HepG2 (cell line): ENCODE measurements around the gene HYAL2. TPM values are rescaled to one million over a fixed set of nuclear protein-coding genes. Genes with fewer than 3 reads are reported as not detected.
A peak's percentile ranks its signal among the peaks of the same experiment; 100 is the strongest.

ENCODE experiments used
- DPF2 ChIP-seq: sonication (generic); formaldehyde crosslinking; IDR thresholded peaks from 2 replicates; pipeline ENCODE4 v1.4.0; 2020; ENCODE audit warnings: mild to moderate bottlenecking, low read depth, missing genetic modification reagents, borderline replicate concordance
- EEA1 ChIP-seq: sonication (generic); formaldehyde crosslinking; IDR thresholded peaks from 2 replicates; pipeline ENCODE4 v1.5.1; 2020; ENCODE audit warnings: mild to moderate bottlenecking, missing genetic modification reagents, borderline replicate concordance
- HCFC1 ChIP-seq: fragments of 150-350 bp; IDR thresholded peaks from 2 replicates; pipeline ENCODE4 v1.6.1; 2014; ENCODE audit warnings: low read depth, low read length
- HDAC2 ChIP-seq: sonication (generic); formaldehyde crosslinking; IDR thresholded peaks from 2 replicates; pipeline ENCODE4 v1.4.0; 2020; ENCODE audit warnings: missing genetic modification reagents
- HNF4G ChIP-seq, 2 experiments: sonication (generic) in 1 of 2; formaldehyde crosslinking in 1 of 2; IDR thresholded peaks; 2 replicates each; pipeline versions ENCODE4 v1.4.0 to v1.6.1; 2011 to 2020; ENCODE audit warnings: borderline replicate concordance in 2 of 2, low read depth in 2 of 2, mild to moderate bottlenecking in 2 of 2, low read length in 1 of 2, missing genetic modification reagents in 1 of 2, moderate library complexity in 1 of 2
- KAT2B ChIP-seq: fragments of 150-350 bp; IDR thresholded peaks from 2 replicates; pipeline ENCODE4 v1.6.1; 2014; ENCODE audit warnings: low read depth, low read length, borderline replicate concordance
- MAFF ChIP-seq: IDR thresholded peaks from 2 replicates; pipeline ENCODE4 v1.6.1; 2011; ENCODE audit warnings: low read depth, low read length, improper control_type of control experiment
- MIXL1 ChIP-seq: IDR thresholded peaks from 2 replicates; pipeline ENCODE4 v1.6.1; 2016
- MTA3 ChIP-seq: sonication (generic); formaldehyde crosslinking; IDR thresholded peaks from 2 replicates; pipeline ENCODE4 v1.4.0; 2020; ENCODE audit warnings: missing genetic modification reagents
- PHF5A ChIP-seq: IDR thresholded peaks from one replicate; pipeline ENCODE4 v1.6.1; 2018; ENCODE audit warnings: low read depth, missing genetic modification reagents; ENCODE audit not compliant: unreplicated experiment
- TAF1 ChIP-seq: sonication (generic); formaldehyde crosslinking; IDR thresholded peaks from 2 replicates; pipeline ENCODE4 v1.4.0; 2020; ENCODE audit warnings: missing genetic modification reagents
- TRIM24 ChIP-seq: sonication (generic); formaldehyde crosslinking; IDR thresholded peaks from 2 replicates; pipeline ENCODE4 v1.8.0; 2022; ENCODE audit warnings: mild to moderate bottlenecking, missing genetic modification reagents
- TSC22D2 ChIP-seq: sonication (generic); formaldehyde crosslinking; IDR thresholded peaks from 2 replicates; pipeline ENCODE4 v1.5.1; 2020; ENCODE audit warnings: missing genetic modification reagents, mild to moderate bottlenecking, borderline replicate concordance
- ZBTB7A ChIP-seq: sonication (generic); formaldehyde crosslinking; IDR thresholded peaks from 2 replicates; pipeline ENCODE4 v1.8.0; 2022; ENCODE audit warnings: mild to moderate bottlenecking, missing genetic modification reagents
- ZNF12 ChIP-seq: sonication (generic); formaldehyde crosslinking; IDR thresholded peaks from 2 replicates; pipeline ENCODE4 v1.5.0; 2020; ENCODE audit warnings: missing genetic modification reagents
- ZNF335 ChIP-seq: sonication (generic); formaldehyde crosslinking; IDR thresholded peaks from 2 replicates; pipeline ENCODE4 v1.4.0; 2020; ENCODE audit warnings: missing genetic modification reagents
- ZNF354B ChIP-seq: sonication (generic); formaldehyde crosslinking; IDR thresholded peaks from 2 replicates; pipeline ENCODE4 v1.8.0; 2022; ENCODE audit warnings: mild to moderate bottlenecking, missing genetic modification reagents
- ZNF383 ChIP-seq: sonication (generic); formaldehyde crosslinking; IDR thresholded peaks from 2 replicates; pipeline ENCODE4 v1.4.0; 2020; ENCODE audit warnings: missing genetic modification reagents, mild to moderate bottlenecking, borderline replicate concordance
- ZNF446 ChIP-seq: sonication (generic); formaldehyde crosslinking; IDR thresholded peaks from 2 replicates; pipeline ENCODE4 v1.5.0; 2020; ENCODE audit warnings: mild to moderate bottlenecking, missing genetic modification reagents
- ZNF547 ChIP-seq: sonication (generic); formaldehyde crosslinking; IDR thresholded peaks from 2 replicates; pipeline ENCODE4 v1.5.1; 2020; ENCODE audit warnings: mild to moderate bottlenecking, missing genetic modification reagents
- ZNF605 ChIP-seq: sonication (generic); formaldehyde crosslinking; IDR thresholded peaks from 2 replicates; pipeline ENCODE4 v1.8.0; 2022; ENCODE audit warnings: mild to moderate bottlenecking, missing genetic modification reagents
- ZNF615 ChIP-seq: sonication (generic); formaldehyde crosslinking; IDR thresholded peaks from 2 replicates; pipeline ENCODE4 v1.5.0; 2020; ENCODE audit warnings: mild to moderate bottlenecking, missing genetic modification reagents, borderline replicate concordance
- ZNF788 ChIP-seq: sonication (generic); formaldehyde crosslinking; IDR thresholded peaks from 2 replicates; pipeline ENCODE4 v1.5.0; 2020; ENCODE audit warnings: mild to moderate bottlenecking, missing genetic modification reagents, borderline replicate concordance
- ZNF850 ChIP-seq: sonication (generic); formaldehyde crosslinking; conservative IDR thresholded peaks from 2 replicates; pipeline ENCODE4 v1.9.0; 2021; ENCODE audit warnings: mild to moderate bottlenecking, missing genetic modification reagents
- ZUFSP ChIP-seq: sonication (generic); formaldehyde crosslinking; IDR thresholded peaks from 2 replicates; pipeline ENCODE4 v1.9.0; 2021; ENCODE audit warnings: missing genetic modification reagents, mild to moderate bottlenecking, borderline replicate concordance
- polyA plus RNA-seq, 8 experiments: library from polyadenylated mRNA; depleted of rRNA in 3 of 8; stranded (reverse) in 7 of 8; unstranded in 1 of 8; fragments of >200 nt; fragmentation: Illumina TruSeq in 4 of 8; extraction: Trizol in 4 of 8; gene quantifications; 2 replicates each; pipeline versions ENCODE4 v1.2.1 to v1.2.3, GENCODE V29; 2011 to 2016; ENCODE audit warnings: low read depth in 4 of 8, missing spikeins in 1 of 8, mixed read lengths in 1 of 8; ENCODE audit not compliant: insufficient read depth in 1 of 8
- total RNA-seq, 5 experiments: library from RNA; depleted of rRNA; stranded (reverse); fragments of >200 nt; fragmentation: Illumina TruSeq; extraction: Trizol; gene quantifications; 2 replicates each; pipeline ENCODE4 v1.2.3, GENCODE V29; 2016; ENCODE audit warnings: low read depth in 1 of 5
- TF ChIP-seq, protein P1 (sequence below): sonication (generic); formaldehyde crosslinking; IDR thresholded peaks from 2 replicates; pipeline ENCODE4 v1.5.1; 2020; ENCODE audit warnings: mild to moderate bottlenecking, missing genetic modification reagents, borderline replicate concordance

Gene HYAL2
- total and polyA plus RNA-seq, 2 of the 13 experiments (the other 11 are each of a cell fraction or from before 2014, with no cell fraction given) = 76.2 to 102 TPM

DNA sequence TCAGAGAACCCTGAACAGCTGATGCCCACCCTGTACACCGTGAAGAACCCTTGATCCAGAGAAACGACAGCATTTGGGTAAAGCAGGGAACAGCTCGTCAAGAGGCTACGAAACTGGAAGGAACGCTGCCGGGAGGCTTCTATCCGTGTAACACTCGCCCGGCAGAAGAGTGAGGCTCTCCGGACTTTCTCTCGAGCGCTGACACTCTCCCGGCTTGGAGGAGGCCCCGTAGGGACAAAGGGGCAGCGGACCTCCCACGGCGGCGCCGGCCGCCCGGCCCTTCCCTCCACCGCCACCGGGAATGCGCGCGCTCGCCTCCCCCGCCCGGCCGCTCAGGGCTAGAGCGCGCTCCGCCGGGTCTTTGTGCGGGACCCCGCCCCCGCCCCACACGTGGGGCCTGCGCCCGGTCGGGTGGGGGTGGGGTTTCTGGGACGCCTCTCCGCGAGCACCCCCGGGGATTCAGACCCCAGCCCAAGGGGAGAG, 1.7 kb downstream of the HYAL2 start (continued):
- TF ChIP-seq, protein P1, sequence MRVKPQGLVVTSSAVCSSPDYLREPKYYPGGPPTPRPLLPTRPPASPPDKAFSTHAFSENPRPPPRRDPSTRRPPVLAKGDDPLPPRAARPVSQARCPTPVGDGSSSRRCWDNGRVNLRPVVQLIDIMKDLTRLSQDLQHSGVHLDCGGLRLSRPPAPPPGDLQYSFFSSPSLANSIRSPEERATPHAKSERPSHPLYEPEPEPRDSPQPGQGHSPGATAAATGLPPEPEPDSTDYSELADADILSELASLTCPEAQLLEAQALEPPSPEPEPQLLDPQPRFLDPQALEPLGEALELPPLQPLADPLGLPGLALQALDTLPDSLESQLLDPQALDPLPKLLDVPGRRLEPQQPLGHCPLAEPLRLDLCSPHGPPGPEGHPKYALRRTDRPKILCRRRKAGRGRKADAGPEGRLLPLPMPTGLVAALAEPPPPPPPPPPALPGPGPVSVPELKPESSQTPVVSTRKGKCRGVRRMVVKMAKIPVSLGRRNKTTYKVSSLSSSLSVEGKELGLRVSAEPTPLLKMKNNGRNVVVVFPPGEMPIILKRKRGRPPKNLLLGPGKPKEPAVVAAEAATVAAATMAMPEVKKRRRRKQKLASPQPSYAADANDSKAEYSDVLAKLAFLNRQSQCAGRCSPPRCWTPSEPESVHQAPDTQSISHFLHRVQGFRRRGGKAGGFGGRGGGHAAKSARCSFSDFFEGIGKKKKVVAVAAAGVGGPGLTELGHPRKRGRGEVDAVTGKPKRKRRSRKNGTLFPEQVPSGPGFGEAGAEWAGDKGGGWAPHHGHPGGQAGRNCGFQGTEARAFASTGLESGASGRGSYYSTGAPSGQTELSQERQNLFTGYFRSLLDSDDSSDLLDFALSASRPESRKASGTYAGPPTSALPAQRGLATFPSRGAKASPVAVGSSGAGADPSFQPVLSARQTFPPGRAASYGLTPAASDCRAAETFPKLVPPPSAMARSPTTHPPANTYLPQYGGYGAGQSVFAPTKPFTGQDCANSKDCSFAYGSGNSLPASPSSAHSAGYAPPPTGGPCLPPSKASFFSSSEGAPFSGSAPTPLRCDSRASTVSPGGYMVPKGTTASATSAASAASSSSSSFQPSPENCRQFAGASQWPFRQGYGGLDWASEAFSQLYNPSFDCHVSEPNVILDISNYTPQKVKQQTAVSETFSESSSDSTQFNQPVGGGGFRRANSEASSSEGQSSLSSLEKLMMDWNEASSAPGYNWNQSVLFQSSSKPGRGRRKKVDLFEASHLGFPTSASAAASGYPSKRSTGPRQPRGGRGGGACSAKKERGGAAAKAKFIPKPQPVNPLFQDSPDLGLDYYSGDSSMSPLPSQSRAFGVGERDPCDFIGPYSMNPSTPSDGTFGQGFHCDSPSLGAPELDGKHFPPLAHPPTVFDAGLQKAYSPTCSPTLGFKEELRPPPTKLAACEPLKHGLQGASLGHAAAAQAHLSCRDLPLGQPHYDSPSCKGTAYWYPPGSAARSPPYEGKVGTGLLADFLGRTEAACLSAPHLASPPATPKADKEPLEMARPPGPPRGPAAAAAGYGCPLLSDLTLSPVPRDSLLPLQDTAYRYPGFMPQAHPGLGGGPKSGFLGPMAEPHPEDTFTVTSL (CRISPR knock-in tag) = no peak
- TF ChIP-seq ZBTB7A (CRISPR knock-in tag) = no peak
- TF ChIP-seq HDAC2 (CRISPR knock-in tag) = 0 out of 2 replicates have a peak, but pooled peaks have one; percentile 10
- no peak for TF ChIP-seq TRIM24 (CRISPR knock-in tag)
- 0 out of 2 replicates have a peak, but pooled peaks have one; percentile 38 for TF ChIP-seq ZNF788 (CRISPR knock-in tag)
- no peak for TF ChIP-seq MAFF
- no peak for TF ChIP-seq ZNF446
- TF ChIP-seq ZNF615 (CRISPR knock-in tag) = no peak
- no peak for TF ChIP-seq ZNF12 (CRISPR knock-in tag)
- TF ChIP-seq TSC22D2 (CRISPR knock-in tag) = no peak
- no peak for TF ChIP-seq PHF5A (CRISPR knock-in tag)
- TF ChIP-seq DPF2 = no peak
- TF ChIP-seq EEA1 (CRISPR knock-in tag) = no peak
- TF ChIP-seq KAT2B = no peak
- TF ChIP-seq ZNF850 (CRISPR knock-in tag) = no peak
- no peak for TF ChIP-seq ZNF383 (CRISPR knock-in tag)
- TF ChIP-seq HNF4G (IDR thresholded peaks at IDR 0.05; ENCODE audit: borderline replicate concordance, low read depth, low read length) = no peak
- TF ChIP-seq HNF4G (CRISPR knock-in tag; IDR thresholded peaks at IDR 0.05; ENCODE audit: borderline replicate concordance, low read depth) = no peak
- no peak for TF ChIP-seq MTA3
- no peak for TF ChIP-seq ZNF605 (CRISPR knock-in tag)
- TF ChIP-seq ZNF547 (CRISPR knock-in tag) = no peak
- no peak for TF ChIP-seq ZNF335 (CRISPR knock-in tag)
- TF ChIP-seq ZNF354B = no peak
- peak; percentile 36; the same call in 1 of the 2 replicates for TF ChIP-seq TAF1 (CRISPR knock-in tag)
- TF ChIP-seq MIXL1 (CRISPR knock-in tag) = no peak
- no peak for TF ChIP-seq HCFC1
- TF ChIP-seq ZUFSP = no peak
